ENCODE measurements around the gene ARSG.
"Not testable (repeated sequence)": the region's sequence is repeated elsewhere in the genome, so short reads cannot be mapped to it uniquely, and the experiment has no call there.

Gene ARSG

GRCh38 chr17:68356949-68357455 lies 65.7 kb downstream of the ARSG start:
- H3K4me3 ChIP-seq (ENCODE audit: low read depth, low read length), result no peak overlapping the region
- TF ChIP-seq CTCF (IDR thresholded peaks at IDR 0.05; ENCODE audit: insufficient read depth, low read depth, low read length, missing control alignments), result no peak
- no peak for DNase-seq (ENCODE audit: low read depth)

GRCh38 chr17:68357886-68358285 lies 66.6 kb downstream of the ARSG start:
- no peak for TF ChIP-seq CTCF (IDR thresholded peaks at IDR 0.05; ENCODE audit: insufficient read depth, low read depth, low read length, missing control alignments)
- DNase-seq (ENCODE audit: low read depth), result no peak
- no peak overlapping the region for H3K4me3 ChIP-seq (ENCODE audit: low read depth, low read length)

- TF ChIP-seq CTCF (IDR thresholded peaks at IDR 0.05; ENCODE audit: insufficient read depth, low read depth, low read length, missing control alignments), result no peak
- no peak overlapping the region for H3K4me3 ChIP-seq (ENCODE audit: low read depth, low read length)
- DNase-seq (ENCODE audit: low read depth), result no peak
Observed at GRCh38 chr17:68359791-68360535, 68.7 kb downstream of the ARSG start.

- no peak overlapping the region for H3K4me3 ChIP-seq (ENCODE audit: low read depth, low read length)
- no peak for DNase-seq (ENCODE audit: low read depth)
- no peak for TF ChIP-seq CTCF (IDR thresholded peaks at IDR 0.05; ENCODE audit: insufficient read depth, low read depth, low read length, missing control alignments)
Observed at GRCh38 chr17:68365469-68365868, 74.2 kb downstream of the ARSG start.

DNA sequence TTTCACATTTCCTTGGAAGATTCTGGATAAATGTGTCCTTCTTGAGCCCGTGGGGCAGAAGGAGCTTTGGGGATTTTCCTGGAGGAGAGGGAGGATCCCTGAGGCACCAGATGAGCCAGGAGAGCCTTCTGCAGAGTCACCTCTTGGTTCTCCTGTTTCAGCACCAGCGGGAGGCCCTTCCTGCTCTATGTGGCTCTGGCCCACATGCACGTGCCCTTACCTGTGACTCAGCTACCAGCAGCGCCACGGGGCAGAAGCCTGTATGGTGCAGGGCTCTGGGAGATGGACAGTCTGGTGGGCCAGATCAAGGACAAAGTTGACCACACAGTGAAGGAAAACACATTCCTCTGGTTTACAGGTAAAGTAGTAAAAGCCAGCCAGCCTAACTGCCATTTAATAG lies 77.1 kb downstream of the ARSG start:
- H3K4me3 ChIP-seq (ENCODE audit: low read depth, low read length), result no peak overlapping the region
- DNase-seq (ENCODE audit: low read depth), result no peak

GRCh38 chr17:68375566-68375965 lies 84.3 kb downstream of the ARSG start:
- H3K4me3 ChIP-seq (ENCODE audit: low read depth, low read length), result no peak overlapping the region
- no peak for TF ChIP-seq CTCF (IDR thresholded peaks at IDR 0.05; ENCODE audit: insufficient read depth, low read depth, low read length, missing control alignments)
- DNase-seq (ENCODE audit: low read depth), result no peak

More for the DNA sequence above, 77.1 kb downstream of the ARSG start:
- TF ChIP-seq CTCF (IDR thresholded peaks at IDR 0.05; ENCODE audit: insufficient read depth, low read depth, low read length, missing control alignments), result no peak

GRCh38 chr17:68376178-68376577 lies 84.9 kb downstream of the ARSG start:
- H3K4me3 ChIP-seq (ENCODE audit: low read depth, low read length); DNase-seq (ENCODE audit: low read depth): not testable (repeated sequence)
